Stimulated activated naive CD8-positive, alpha-beta T cell treated with anti-CD3 and anti-CD28 coated beads, Interleukin-15, Interleukin-2, amounts not matched to agents 100 U/mL and 50 U/mL, for 24 hours (primary cell): ENCODE measurements around the gene KLK1.
"Not testable (repeated sequence)": the region's sequence is repeated elsewhere in the genome, so short reads cannot be mapped to it uniquely, and the experiment has no call there.

Experiments
- ATAC-seq: fragments of 150-1000 bp; cut with Tn5 transposase; one replicate; pipeline ENCODE4 v1.10.0; 2021
- DNase-seq: peaks from one replicate; pipeline ENCODE4 v3.0.0; 2021

The KLK1 gene

GRCh38 chr19:50814883-50815282 is 8.7 kb downstream of the KLK1 start:
- ATAC-seq, result no peak
- no peak for DNase-seq

- ATAC-seq (no peak), DNase-seq (no peak)
Observed at GRCh38 chr19:50812474-50812873, 11.1 kb downstream of the KLK1 start.

- not testable (repeated sequence) for DNase-seq, ATAC-seq
Observed at GRCh38 chr19:50811622-50812238, 11.9 kb downstream of the KLK1 start.

GRCh38 chr19:50808856-50809255 is 14.7 kb downstream of the KLK1 start:
- ATAC-seq (no peak), DNase-seq (no peak)

- ATAC-seq, result peak; percentile 97
- peak; percentile 98 for DNase-seq
Observed at GRCh38 chr19:50804420-50805272, 18.9 kb downstream of the KLK1 start.

GRCh38 chr19:50803633-50804419 is 19.8 kb downstream of the KLK1 start:
- ATAC-seq (no peak), DNase-seq (peak; percentile 58)

GRCh38 chr19:50801107-50801506 is 22.5 kb downstream of the KLK1 start:
- ATAC-seq (no peak), DNase-seq (no peak)

- DNase-seq (no peak), ATAC-seq (no peak)
Observed at GRCh38 chr19:50799547-50799851, 24.1 kb downstream of the KLK1 start.

- ATAC-seq (no peak), DNase-seq (no peak)
Observed at GRCh38 chr19:50798659-50799546, 24.7 kb downstream of the KLK1 start.

GRCh38 chr19:50797781-50798658 is 25.6 kb downstream of the KLK1 start:
- DNase-seq, result no peak
- no peak for ATAC-seq

- DNase-seq (no peak), ATAC-seq (no peak)
Observed at GRCh38 chr19:50797429-50797780, 26.2 kb downstream of the KLK1 start.

- ATAC-seq, result no peak
- DNase-seq, result no peak
Observed at GRCh38 chr19:50796634-50797428, 26.8 kb downstream of the KLK1 start.

GRCh38 chr19:50796128-50796633 is 27.4 kb downstream of the KLK1 start:
- peak; percentile 42 for DNase-seq
- ATAC-seq, result peak; percentile 29

- no peak for ATAC-seq
- DNase-seq, result no peak
Observed at GRCh38 chr19:50795664-50796073, 27.9 kb downstream of the KLK1 start.

GRCh38 chr19:50794876-50795663 is 28.5 kb downstream of the KLK1 start:
- ATAC-seq, result peak; percentile 21

GRCh38 chr19:50794074-50794875 is 29.3 kb downstream of the KLK1 start:
- ATAC-seq (peak; percentile 11), DNase-seq (peak; percentile 48)

More at GRCh38 chr19:50794876-50795663, 28.5 kb downstream of the KLK1 start:
- peak; percentile 55 for DNase-seq

GRCh38 chr19:50793558-50794065 is 30.0 kb downstream of the KLK1 start:
- DNase-seq (no peak), ATAC-seq (no peak)
